CD4-positive, alpha-beta T cell treated with Interleukin-4 for 4 hours (primary cell): ENCODE results near the gene CCNE1.

Source experiments
- DNase-seq: peaks from one replicate; pipeline ENCODE4 v3.0.0-alpha.2; 2020

The CCNE1 gene

DNA sequence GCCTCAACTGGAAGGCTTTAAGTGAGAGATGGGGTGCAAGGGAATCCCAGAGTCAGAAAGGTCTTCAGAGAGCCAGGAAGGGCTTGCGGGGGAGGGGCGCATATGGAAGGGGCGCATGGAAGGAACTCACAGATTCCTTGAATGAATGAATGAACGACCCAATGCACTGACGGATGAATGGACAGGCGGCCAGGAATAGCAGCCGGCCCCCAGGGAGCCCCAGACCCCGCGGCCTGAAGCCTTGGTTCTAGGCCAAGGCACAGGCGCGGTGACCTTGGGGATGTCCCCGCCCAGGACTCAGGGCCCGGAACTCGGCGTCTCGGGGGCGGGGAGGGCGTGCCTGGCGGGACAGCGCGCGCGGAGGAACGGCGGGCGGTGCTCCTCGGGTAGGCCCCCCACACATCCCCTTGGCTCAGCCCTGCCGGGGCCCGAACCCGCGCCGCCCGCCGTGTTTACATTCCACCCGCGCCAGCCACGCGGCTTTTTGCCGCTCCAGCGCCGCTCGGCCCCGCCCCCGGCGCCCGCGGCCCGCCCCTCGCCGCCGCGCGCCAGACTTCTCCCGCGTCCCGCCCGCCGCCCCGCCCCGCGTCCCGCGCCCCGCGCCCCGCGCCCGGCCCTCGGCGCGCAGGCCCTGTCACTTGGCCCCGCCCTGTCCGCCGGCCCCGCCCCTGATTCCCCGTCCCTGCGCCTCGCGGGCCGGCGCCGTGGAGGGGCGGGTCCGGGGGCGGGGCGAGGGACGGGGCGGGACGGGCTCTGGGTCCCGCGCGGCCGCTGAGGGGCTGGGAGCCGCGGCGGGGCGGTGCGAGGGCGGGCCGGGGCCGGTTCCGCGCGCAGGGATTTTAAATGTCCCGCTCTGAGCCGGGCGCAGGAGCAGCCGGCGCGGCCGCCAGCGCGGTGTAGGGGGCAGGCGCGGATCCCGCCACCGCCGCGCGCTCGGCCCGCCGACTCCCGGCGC lies at the start of gene CCNE1:
Gene CCNE1 (plus strand): TSS at position 867 of the 955 bp plus-strand sequence. CDS start 565 bp downstream, outside the sequence.
- DNase-seq: peak; percentile 89

DNA sequence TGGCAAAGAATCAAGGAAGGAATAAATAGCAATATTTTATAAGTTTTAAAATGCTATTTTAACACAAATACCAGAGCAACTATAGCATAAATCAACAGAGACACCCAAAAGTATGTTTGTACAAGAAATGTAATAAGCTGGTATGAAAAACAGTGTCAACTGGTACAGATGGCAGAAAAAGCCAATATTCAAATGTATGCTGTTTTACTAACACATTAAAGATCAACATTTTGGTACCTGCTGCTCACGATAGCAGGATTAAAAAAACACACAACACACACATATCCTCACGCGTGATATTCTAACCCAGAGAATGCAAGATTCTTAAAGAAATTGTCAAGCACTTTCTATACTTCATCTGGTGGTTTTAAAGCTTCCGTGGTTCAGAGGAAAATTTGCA lies 48.6 kb upstream of the CCNE1 start:
- DNase-seq: no peak

DNA sequence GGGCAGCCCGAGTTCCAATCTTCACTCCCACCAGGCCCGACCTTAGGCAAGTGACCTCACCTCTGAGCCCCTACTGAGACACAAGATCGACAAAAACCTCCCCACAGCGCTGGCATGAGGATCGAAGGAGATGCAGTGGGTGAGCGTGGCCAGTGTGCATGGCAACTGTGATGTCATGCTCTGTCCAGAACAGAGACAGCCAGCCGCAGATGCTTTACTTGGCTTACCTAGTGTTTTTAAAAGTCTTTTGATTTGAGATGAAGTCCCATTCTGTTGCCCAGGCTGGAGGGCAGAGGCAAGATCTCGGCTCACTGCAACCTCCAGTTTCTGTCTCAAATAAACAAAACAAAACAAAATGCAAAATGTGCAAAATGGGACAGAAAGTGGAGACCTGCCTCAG lies 47.4 kb upstream of the CCNE1 start:
- no peak for DNase-seq

DNA sequence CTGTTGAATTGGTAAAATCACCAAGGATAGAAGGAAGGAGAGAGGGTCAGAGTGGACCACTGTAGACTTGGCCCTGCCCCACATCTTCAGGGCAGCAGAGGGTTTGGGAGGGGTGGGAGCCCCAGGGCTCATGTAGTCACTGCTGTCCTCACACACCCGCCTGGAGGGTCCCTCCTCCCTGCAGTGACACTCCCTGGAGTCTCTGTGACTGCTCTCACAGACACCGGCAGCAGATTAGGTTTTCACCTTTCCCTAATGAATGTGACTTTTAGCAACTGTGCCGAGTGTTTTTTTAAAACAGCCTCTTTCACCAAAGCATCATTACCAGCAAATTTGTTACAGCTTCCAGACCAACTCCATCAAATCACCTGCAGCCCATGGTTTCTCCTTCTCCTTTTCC lies 45.7 kb upstream of the CCNE1 start:
- DNase-seq: no peak

DNA sequence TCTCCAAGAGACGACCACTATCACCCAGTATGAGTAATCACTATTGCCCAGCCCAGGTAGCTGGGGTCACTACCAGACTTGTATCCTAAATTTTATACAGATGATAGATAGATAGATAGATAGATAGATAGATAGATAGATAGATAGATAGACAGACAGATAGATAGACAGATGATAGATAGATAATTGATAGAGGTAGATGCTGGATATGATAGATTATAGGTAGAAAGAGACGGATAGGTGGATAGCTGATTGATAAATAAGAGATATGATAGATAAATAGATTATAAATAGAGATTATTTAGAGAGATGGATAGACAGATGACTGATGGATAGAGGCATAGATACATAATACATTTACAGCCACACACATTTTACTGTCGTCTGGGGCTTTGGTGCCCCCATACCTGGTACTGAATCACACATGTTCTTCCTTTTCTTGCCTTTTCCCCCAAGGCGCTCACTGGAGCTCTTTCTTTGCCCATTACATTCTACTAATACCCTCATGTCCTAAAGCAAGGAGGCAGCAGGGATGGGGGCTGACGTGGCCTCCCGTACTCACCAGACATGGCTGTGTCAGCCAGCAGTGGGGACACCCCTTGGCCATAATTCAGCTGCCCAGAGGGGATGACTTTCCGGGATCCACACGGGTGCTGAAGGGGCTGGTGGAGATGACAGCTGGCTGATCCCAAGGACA lies 44.6 kb upstream of the CCNE1 start:
- DNase-seq: no peak

DNA sequence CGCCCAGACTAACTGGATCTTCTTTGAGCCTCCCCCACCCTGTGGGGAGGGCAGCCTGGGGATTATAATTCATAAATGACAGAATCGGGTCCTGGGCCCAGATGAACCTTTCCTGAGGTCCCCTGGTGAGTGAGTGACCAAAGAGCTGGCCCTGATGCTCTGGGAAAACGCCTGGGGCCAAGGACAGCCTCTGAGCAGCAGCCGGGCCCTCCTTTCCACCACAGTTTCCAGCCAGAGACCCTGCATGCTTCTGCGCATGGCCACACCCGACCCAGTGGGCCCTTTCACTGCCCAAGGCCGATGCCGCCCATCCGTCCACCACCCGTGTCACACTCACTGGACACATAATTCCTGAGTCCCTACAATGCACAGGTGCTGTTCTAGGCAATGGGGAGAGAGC lies 43.6 kb upstream of the CCNE1 start:
- DNase-seq: no peak

DNA sequence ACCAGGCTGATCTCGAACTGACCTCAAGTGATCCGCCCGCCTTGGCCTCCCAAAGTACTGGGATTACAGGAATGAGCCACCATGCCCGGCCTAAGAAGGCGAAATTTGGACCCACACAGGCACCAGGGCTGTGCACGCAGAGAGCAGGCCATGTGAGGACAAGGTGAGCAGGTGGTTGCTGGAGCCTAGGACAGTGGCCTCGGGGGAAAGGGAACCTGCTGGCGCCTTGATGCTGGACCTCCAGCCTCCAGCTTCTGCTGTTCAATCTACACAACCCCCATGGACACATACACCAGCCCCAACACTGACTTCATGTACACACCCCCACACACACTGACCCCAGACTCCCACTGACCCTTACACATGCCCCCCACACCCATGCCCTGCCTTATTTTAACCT lies 41.8 kb upstream of the CCNE1 start:
- no peak for DNase-seq

DNA sequence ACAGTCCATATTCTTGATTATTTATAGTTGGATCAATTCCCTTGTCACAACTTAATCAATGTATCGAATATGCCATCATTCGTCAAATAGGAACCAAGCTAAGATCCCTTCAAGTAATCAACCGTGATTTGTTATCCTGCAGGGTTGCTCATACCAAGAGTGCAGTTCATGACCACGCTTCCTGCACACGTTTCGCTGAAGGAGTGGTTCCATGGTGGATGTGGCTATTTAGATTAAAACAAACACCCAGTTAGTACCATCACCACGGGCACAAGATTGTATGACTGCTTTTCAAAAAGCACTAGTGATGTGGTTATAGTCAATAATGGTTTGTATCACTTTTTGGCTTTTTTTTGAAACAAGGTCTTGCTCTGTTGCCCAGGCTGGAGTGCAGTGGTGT lies 41.1 kb upstream of the CCNE1 start:
- DNase-seq: no peak

DNA sequence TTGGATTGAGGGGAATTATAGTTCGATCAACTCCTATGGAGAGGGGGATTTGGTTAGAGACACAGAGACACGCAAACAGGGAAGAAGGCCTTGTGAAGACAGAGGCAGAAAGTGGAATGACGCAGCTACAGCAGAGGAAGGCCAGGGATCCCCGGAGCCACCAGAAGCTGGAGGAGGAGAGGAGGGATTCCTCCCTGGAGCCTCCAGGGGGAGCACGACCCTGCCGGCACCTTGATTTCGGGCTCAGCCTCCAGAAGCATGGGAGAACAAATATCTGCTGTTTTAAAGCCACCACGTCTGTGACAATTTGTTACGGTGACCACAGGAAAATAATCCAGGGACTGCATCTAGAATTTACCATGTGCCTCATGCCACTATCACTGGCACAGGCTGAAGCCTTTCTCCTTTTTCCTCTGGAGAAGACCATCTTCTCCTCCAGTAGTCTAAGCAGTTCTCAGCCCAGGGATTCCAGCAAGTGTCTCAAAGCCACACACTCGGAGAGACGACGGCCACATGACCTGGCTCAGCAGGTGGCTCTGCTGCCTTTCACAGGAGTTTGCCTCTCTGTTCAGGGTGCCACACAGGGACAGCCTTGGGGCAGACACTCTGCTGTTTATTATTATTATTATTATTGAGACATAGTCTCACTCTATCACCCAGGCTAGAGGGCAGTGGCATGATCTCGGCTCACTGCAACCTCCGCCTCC lies 39.9 kb upstream of the CCNE1 start:
- no peak for DNase-seq

DNA sequence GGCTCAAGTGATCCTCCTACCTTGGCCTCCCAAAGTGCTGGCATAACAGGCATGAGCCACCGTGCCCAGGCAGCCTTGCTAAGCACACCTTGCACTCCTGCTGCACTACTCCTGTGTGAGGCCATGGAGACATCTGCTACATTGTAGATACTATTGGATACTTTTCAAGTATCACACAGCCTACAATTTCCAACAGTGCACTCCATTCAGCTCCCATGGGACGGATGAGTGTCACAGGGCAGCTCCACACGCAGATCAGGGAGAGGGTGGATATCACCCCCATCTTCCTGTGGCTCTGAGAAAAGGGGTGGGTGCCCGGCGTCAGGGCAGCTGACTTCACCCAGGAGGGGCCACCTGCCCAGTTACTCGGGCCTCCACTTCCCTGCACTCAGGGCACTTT lies 39.1 kb upstream of the CCNE1 start:
- DNase-seq: no peak

DNA sequence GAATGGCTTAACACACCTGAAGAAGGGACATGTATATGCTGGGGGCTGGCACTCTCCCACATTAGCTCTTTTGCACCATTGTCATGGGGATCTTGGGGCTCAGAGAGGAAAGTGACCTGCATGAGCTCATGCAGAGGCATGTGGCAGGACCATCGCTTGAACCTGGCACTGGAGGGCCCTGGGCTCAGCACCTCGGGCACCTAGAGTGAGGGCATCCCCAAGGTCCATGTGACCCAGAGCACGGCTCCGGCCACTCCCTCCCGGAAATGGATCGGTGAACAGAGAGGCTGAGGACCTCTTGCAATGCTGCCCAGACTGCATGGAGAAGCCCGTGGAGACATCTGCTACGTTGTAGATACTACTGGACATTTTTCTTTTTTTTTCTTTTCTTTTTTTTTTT lies 38.6 kb upstream of the CCNE1 start:
- DNase-seq: no peak

DNA sequence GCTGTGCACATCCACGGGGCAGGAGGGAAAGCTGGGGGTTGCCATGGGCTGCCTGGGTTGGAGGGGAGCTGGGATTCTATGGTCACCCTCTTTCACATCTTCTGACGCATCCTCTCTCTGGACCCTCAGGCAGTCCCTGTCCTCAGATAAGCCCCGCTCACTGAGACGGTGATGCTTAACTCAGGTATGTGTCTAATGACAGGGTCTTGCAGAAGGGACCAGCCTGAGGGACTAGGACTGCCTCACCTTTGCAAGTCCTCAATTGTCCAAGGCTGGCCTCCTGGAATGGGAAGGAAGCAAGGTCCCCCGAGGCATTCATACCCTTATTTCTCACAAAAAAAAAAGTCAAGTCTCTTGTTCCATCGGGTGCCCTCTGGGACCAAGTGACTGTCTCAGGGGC lies 37.7 kb upstream of the CCNE1 start:
- no peak for DNase-seq

DNA sequence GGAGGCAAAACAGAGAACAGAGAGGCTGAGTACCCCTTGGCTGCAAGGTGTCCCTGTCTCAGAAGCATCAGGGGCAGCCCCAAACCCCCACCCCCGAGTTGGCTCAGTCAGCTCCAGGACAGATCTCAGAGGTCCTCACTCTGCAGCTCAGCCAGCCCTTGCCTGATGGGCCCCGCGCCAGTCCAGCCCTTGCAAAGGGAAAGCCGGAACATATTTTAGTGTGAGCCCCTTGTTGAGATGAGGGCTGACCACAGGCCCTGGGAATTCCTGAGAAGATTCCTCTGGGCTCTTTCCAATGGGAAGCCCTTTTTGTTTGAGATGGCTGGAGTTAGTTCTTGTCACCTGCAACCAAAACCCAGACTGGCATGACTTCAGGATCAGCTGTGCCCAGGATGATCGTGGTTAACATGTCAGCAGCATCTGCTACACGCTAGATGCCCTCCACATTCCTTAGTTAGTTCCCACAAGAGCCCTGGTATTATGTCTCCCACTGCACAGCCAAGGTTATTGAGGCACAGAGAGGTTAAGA lies 33.9 kb upstream of the CCNE1 start:
- DNase-seq: no peak

DNA sequence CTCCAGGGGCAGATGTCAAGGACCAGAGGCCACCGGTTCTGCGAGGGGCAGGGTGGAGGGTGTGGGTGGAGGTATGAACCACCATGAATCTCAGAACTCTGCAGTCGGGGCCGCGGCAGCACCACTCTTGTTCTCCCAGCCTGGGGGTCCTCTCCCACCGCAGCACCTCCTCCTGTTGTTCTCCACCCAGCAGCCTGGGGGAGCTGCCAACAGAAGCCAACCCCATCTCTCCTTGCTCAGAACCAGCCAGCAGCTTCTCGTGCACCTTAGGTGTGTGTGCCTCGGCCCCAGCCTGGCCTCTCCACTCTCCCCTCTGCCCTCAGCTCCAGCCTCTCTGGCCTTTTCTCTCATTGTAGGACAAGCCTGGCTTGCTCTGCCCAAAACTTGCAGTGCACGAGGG lies 31.9 kb upstream of the CCNE1 start:
- no peak for DNase-seq

DNA sequence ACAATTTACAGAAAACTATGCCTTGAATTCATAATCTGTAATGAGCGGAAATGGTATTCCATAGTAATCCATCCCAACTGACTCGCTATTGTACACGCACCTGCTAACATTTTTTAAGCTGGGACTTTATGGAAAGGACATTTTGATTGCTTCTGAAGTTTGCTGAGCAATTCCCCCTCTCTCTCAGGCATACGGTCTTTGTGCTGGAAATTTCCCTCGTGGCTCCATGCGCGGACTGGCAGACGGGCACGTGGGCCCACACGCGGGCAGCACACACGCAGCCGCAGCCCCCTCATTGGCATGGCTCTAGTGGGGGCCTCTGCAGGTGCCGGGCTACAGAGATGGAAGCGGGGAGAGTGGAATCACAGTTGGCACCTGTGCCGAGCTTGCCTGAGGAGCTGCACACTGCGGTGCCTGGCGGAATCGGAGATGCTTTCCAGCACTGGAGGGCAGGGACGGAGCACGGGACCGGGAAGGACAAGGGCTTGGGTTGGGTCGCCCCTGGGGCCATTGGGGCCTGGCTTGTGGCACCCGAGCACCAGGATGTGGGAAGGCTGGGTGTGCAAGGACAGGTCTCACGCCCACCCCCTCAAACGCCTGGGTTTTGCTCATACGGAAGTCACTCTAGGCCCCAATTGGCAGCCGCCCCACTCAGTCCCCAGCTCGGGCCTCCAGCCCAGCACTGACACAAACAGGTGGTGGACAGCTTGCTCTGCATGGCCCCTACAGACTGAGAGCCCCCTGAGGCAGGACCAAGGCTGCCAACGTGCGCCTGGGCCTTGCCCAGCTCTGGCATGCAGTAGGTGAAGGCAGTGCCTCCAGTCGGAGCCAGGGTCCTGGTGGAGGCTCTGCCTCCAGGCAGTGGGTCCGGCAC lies 30.2 kb upstream of the CCNE1 start:
- DNase-seq: no peak

DNA sequence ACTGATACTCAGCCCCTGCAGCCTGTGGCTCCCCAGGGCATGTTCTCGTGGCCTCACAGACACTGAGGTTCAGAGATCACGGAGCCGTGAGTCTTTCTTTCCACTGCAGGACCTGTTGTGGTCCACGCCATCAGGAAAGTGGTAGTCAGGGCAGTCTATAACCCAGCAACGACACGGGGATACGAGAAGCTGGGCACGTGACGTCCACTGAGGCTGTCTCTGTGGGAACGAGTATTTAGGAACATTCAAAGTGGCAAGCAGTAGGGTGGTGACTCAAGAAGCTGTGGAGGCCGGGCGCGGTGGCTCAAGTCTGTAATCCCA lies 29.6 kb upstream of the CCNE1 start:
- DNase-seq: no peak

DNA sequence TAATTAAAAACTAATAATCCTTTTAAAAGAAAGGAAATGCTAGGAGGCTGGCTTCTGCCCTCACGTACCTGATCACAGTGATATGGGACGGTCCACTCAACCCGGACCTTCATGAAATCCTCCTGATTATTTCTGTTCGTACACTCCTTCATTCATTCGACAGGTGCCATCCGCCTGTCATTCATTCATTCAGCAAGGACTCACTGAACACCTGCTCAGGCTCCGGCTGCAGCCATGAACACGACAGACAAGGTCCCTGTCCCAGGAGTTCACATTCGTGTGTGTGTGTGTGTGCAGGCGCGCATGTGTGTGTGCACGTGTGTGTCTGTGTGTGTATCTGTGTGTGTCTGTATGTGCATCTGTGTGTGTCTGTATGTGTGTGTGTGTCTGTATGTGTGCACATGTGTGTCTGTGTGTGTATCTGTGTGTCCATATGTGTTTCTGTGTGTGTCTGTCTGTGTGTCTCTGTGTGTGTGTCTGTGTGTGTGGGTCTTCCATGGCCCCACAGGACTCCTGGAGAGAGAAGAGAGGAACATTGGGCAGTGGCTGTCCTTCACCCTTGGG lies 28.1 kb upstream of the CCNE1 start:
- no peak for DNase-seq

DNA sequence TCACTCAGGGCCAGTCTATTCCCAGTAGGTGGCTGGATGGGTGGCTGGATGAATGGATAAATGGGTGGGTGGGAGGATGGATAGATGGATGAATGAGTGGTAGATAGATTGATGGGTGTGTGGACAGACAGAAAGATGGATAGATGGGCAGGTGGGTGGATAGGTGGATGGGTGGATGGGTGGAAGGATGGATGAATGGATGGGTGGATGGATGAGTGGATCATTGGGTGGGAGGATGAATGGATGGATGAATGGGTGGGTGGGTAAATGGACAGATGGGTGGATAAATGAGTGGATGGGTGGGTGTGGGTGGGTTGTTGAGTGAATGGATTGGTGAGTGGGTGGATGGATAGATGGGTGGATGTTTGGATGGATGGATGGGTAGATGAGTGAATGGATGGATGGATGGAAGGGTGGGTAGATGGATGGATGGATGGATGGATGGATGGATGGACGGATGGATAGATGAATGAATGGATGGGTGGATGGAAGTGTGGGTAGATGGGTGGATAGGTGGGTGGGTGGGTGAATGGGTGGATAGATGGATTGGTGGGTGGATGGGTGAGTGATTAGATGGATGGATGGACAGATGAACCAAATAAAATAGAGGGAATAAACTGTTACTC lies 27.1 kb upstream of the CCNE1 start:
- DNase-seq: no peak

DNA sequence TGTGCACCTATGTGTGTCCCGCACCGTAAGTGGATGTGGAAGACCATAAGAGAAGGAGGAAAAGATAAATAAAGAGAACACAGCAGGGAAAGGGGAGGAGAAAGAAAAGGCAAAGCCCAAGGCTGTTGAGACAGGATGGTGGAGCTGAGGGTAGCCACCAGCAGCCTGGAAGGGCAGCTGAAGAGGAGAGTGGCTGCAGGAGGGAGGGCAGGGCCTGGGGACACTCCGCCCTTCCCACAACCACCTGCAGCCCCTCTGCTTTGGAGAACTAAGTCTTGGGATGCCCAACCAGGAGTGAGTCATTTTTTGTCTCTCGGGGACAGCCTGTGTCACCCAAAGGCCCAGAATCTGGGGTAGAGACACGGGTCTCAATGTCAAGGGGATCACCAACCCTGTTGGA lies 26.4 kb upstream of the CCNE1 start:
- DNase-seq: no peak

DNA sequence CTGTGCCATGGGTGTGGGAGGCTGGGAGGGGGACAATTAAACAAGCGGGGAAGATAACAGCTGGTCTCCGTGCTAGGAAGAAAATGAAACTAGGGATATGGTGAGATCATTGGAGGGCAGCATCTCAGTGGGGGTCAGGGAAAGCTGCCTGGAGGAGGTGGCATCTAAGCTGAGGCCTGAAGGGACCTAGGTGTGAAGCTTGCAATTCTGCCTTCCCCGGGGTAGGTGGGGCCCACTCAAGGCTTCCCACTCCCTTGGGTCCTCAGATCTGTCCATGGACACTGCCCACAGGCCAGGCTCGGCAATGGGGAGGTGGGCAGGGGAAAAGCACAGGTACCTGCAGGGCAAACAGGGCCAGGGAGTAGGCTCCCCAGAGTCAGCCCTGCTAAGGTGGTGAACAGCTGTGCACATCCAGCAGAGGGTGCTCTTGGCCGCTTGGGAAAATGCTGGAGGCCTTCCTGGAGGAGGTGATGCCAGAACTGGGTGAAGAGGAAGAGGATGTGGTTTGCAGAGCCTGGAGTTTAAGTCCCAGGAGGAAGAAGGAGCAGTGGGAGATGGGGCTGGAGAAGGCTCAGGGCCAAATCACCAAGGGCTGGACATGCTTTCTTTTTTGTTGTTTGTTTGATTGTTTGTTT lies 25.7 kb upstream of the CCNE1 start:
- no peak for DNase-seq

DNA sequence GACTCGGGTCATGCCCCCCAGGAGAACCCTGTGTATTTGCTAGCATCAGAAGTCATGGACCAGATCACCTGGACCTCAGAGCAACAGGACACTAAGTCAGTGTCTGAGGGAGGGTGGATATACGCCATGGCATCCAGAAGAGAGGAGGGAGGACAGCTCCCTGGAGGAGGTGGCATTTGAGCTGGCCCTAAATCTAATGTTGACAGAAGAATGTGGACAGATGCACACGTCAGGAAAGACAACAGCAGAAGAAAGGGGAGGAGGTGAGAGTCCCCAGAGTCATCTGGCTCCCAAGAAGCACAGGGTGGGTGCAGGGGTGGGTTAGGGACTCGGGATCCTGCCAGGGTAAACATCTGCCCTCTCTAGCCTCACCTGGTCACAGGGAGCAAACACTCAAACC lies 24.5 kb upstream of the CCNE1 start:
- DNase-seq: no peak
